ENCODE data around the gene MAGI1.
A peak's percentile ranks its signal among the peaks of the same experiment; 100 is the strongest.

Gene MAGI1

DNA sequence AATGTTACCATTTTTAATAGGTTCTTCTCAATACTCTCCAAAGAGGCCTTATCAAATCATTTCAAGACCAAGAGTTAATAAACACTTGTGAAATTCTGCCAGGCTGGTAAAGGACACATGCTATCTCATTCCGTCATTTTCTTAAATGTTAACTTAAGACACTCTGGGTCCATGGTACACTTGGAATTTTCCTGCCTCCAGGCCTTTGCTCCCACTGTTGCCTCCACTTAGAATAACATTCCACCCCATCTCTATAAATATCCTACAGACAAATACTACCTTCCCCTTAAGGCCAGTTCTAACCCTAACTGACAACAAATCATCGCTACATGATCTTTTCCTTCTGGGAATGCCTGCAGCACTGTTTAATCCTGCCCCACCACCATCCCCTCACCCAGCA lies 24.1 kb downstream of the MAGI1 start:
- no peak overlapping the region for H3K27ac ChIP-seq
- TF ChIP-seq ZFX (IDR thresholded peaks at IDR 0.05): no peak
- TF ChIP-seq, protein P1, sequence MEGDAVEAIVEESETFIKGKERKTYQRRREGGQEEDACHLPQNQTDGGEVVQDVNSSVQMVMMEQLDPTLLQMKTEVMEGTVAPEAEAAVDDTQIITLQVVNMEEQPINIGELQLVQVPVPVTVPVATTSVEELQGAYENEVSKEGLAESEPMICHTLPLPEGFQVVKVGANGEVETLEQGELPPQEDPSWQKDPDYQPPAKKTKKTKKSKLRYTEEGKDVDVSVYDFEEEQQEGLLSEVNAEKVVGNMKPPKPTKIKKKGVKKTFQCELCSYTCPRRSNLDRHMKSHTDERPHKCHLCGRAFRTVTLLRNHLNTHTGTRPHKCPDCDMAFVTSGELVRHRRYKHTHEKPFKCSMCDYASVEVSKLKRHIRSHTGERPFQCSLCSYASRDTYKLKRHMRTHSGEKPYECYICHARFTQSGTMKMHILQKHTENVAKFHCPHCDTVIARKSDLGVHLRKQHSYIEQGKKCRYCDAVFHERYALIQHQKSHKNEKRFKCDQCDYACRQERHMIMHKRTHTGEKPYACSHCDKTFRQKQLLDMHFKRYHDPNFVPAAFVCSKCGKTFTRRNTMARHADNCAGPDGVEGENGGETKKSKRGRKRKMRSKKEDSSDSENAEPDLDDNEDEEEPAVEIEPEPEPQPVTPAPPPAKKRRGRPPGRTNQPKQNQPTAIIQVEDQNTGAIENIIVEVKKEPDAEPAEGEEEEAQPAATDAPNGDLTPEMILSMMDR (conservative IDR thresholded peaks at IDR 0.05): no peak

DNA sequence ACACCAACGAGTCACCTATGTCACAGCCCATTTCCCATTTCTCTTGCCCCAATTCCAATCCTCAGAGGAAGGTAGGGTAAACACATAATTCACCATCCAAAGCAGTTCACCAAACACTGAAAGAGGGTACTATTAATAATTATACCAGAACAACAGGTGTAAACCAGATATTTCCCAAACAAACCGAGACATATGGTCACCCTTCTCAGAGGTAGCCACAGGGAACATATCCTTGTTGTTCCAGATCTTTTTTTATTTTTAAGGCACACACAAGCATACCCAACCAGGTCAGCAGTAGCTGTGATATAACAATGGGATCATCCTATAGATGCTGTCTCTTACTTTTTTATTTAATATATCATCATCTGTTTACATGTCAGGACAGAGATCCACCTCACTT lies 24.7 kb downstream of the MAGI1 start:
- no peak overlapping the region for H3K27ac ChIP-seq
- TF ChIP-seq ZFX (IDR thresholded peaks at IDR 0.05): no peak
- TF ChIP-seq, protein P1 (conservative IDR thresholded peaks at IDR 0.05): no peak

DNA sequence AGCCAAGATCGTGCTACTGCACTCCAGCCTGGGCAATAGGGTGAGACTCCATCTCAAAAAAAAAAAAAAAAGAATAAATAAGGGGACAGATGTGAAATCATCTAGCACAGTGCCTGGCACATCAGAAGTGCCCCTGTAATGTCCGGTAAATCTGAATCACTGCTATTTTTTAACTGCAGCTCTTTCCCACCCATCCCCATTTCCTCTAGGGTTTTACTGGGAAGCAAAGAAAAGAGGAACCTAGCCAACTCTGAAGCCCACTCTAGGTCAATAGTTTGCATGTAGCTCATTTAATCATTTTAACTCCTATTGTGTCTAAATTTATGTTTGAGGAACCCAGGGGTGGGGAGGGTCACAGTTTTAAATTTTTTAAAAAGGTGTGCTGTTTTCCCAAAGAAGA lies 26.0 kb downstream of the MAGI1 start:
- TF ChIP-seq, protein P1 (conservative IDR thresholded peaks at IDR 0.05): no peak
- TF ChIP-seq ZFX (IDR thresholded peaks at IDR 0.05): no peak
- H3K27ac ChIP-seq: no peak overlapping the region

DNA sequence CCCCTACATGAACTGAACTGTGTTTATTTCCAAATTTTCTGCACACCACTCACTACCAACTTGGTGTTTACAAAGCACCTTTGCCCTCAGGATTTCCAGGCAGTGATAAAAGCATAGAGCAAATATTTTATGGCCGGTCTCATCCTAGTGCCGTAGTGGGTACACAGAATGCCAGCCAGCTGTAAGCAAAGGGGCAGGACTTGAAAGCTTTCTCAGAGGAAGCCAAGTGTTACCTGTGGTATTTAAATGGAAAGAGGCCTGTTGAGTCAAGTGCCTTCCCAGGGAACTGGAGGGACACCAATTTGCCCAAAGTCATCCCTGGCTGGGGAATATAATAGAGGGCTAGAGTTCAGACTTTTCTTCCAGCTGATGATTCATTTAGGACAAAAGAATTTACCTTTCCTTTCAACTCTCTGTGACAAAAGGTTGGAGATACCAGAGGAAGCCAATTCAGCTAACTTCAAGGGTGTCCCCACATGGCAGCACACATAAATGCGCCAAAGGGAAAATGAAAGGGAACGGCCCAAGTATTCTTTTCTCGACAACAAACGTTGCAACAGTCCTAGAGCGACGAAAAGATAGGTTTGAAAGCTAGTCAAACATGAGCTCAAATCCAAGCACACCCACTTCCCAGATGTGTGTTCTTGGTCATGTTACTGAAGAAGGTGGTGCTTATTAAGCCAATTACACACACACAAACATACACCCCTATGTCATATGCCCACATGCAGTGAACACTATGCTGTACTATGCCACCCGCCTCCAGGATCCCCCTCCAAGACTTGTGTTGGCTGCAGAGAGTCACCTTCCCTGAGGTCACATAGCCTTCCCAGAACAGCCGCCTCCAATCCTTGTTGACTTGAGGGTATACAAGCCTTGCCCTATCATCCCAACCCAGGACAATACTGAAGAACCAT lies 27.7 kb downstream of the MAGI1 start:
- H3K27ac ChIP-seq: peak overlapping the region; percentile 26; the same call in 1 of the 2 replicates
- TF ChIP-seq, protein P1 (conservative IDR thresholded peaks at IDR 0.05): no peak
- TF ChIP-seq ZFX (IDR thresholded peaks at IDR 0.05): no peak

DNA sequence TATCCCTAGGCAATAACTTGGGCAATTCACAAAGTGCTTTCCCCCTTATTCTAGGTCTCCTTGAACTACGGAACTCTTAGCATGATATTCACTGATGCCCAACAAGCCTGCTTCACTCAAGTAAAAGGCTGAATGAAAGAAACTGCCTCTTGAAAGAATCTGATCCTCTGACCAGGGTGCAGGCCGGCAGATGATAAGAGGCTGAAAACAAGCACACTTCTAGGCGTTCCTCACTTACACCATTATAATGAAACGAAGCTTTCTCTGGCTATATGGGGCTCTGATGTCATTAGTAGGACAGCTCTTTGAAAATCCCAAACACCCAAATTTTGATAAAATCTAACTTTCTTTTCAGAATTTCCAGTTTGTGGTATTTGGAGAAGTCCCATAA lies 28.4 kb downstream of the MAGI1 start:
- H3K27ac ChIP-seq: no peak overlapping the region; the same call in 1 of the 2 replicates
- TF ChIP-seq ZFX (IDR thresholded peaks at IDR 0.05): no peak
- TF ChIP-seq, protein P1 (conservative IDR thresholded peaks at IDR 0.05): no peak

DNA sequence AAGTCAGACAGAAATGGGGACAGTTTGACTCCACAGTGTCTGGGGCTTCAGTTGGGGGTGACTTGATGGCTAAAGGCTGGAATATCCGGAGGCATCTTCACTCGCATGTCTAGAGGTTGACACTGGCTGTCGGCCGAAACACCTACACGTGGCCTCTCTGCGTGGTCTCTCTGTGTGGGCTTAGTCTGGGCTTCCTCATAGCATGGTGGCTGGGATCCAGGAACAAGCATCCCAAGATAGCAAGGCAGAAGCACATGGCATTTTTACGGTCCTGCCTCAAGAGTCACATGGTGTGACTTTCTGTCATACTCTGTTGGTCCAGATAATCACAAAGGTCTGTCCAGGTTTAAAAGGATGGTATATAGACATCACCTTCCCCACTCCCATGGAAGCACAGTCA lies 34.5 kb downstream of the MAGI1 start:
- TF ChIP-seq, protein P1 (conservative IDR thresholded peaks at IDR 0.05): no peak
- no peak for TF ChIP-seq ZFX (IDR thresholded peaks at IDR 0.05)

DNA sequence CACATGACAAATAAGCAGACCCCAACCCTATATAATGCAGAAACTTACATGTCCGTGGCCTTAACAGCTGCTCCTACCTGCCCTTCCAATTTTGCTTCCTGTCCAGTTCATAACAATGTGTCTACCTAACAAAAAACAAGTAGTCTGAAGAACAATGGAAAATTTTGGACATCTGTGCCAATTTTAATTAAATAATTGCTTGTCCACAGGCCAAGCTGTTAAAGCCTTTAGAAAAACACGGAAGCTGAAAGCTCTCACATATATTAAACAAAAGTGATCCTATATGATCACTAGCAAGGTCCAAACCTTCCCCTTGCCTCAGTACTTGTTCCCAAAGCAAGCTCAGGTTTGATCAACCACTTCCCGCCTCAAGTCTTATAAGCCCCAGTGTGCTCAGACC lies 37.1 kb downstream of the MAGI1 start:
- H3K27ac ChIP-seq: no peak overlapping the region
- TF ChIP-seq, protein P1 (conservative IDR thresholded peaks at IDR 0.05): no peak
- no peak for TF ChIP-seq ZFX (IDR thresholded peaks at IDR 0.05)

More for the DNA sequence above, 34.5 kb downstream of the MAGI1 start:
- H3K27ac ChIP-seq: no peak overlapping the region

All from C4-2B (cell line).